A549 treated with ZK216348 at 1 μM for 4 hours (cell line): ENCODE measurements around the gene PRRX1. TPM values are rescaled to one million over a fixed set of nuclear protein-coding genes. Genes with fewer than 3 reads are reported as not detected.

Experiments used
- total RNA-seq: library from RNA; stranded (reverse); fragments of 200-300 nt; extraction: Qiagen RNA extraction; gene quantifications from 5 replicates; pipeline ENCODE4 v1.2.3, GENCODE V29; 2022; ENCODE audit warnings: low read depth

PRRX1 gene
- 0.04 to 0.74 TPM in 2 of 5 replicates, not detected in the others for total RNA-seq

GRCh38 chr1:170664093-170664827, at the start of gene PRRX1:
TSS of gene PRRX1 (plus strand) at chr1:170664131. CDS start at chr1:170664219, 88 bp downstream.

Other genes starting within 250 kb of the PRRX1 start
- gene GORAB, start 132.0 kb upstream of the PRRX1 start, total RNA-seq, result 6.5 to 8.4 TPM (median 7.4 TPM) in 5 replicates